ENCODE results near the gene PLCH1.

The PLCH1 gene

DNA sequence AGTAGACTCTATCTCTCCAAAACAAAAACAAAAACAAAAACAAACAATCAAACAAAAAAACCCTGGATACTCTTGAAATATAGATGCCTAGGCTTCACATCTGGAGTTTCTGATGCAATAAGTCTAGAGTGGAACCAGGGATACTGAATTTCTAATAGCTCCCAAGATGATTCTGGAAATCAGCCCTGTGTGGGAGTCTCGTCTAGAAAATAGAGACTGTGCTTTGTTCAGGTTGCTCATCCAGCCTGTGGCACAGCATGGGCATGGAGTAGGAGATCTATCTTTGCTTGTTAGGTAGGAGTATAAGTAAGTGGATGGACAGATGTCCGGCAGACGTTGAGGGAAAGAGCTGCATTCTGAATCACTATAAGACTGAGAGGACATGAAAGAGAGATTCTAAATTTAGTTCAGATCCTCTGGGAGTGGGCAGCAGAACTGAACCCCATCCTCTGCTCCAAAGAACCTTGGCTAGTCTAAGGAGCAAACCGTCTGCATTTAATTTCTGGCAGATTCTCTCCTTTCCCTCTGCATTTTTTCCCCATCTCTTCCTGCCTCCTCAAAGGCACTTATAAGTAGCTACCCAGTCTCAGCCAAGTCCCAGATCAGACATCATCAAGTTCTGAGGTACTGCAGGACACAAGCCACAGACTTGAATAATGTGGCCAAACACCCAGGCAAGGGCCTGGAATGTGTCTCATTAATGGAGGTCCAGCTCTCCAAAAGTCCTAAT is 358.8 kb downstream of the PLCH1 start:
- DNase-seq (ENCODE audit: insufficient read length, low spot score), result no peak
- no peak for FAIRE-seq
- no peak for TF ChIP-seq POLR2A (IDR thresholded peaks at IDR 0.05; ENCODE audit: low read depth, low read length)

DNA sequence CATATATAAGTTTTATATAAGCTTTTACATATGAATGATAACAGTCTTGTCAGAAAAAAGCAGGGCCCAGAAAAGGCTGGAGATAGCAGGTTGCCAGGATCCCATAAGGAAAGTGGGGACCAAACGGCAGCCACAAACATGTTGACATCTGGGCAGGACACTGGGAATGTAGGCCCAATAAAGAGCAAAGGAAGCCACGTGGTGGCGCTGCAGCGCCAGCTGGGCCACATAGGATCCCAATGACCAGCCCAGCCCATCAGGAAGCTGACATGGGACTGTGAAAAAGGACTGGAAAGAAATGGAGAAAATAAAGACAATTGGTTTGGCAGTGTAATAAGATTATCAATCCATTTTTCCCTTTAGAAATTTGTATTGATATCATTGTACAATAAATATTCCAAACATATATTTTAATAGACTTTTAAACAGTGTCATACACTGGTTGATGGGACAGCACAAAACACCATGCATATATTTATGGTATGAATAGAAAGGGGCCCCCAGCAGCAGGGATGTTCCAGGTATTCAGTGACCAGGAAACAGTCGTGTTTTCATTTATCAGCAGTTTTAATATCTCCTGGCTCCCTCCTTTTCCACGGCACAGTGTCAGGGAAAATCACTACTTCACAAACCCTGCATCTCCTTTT is 362.4 kb downstream of the PLCH1 start:
- no peak for TF ChIP-seq POLR2A (IDR thresholded peaks at IDR 0.05; ENCODE audit: low read depth, low read length)
- FAIRE-seq (peak; percentile 76), DNase-seq (ENCODE audit: insufficient read length, low spot score) (peak; percentile 36)

GRCh38 chr3:155377847-155378246 is 367.0 kb downstream of the PLCH1 start:
- FAIRE-seq, result no peak
- DNase-seq (ENCODE audit: insufficient read length, low spot score), result no peak
- no peak for TF ChIP-seq POLR2A (IDR thresholded peaks at IDR 0.05; ENCODE audit: low read depth, low read length)

- no peak for DNase-seq (ENCODE audit: insufficient read length, low spot score)
- FAIRE-seq, result no peak
- no peak for TF ChIP-seq POLR2A (IDR thresholded peaks at IDR 0.05; ENCODE audit: low read depth, low read length)
Measured at GRCh38 chr3:155377071-155377470, 367.8 kb downstream of the PLCH1 start.

- no peak for FAIRE-seq
- no peak for DNase-seq (ENCODE audit: insufficient read length, low spot score)
- no peak for TF ChIP-seq POLR2A (IDR thresholded peaks at IDR 0.05; ENCODE audit: low read depth, low read length)
Measured at GRCh38 chr3:155372281-155372680, 372.6 kb downstream of the PLCH1 start.

DNA sequence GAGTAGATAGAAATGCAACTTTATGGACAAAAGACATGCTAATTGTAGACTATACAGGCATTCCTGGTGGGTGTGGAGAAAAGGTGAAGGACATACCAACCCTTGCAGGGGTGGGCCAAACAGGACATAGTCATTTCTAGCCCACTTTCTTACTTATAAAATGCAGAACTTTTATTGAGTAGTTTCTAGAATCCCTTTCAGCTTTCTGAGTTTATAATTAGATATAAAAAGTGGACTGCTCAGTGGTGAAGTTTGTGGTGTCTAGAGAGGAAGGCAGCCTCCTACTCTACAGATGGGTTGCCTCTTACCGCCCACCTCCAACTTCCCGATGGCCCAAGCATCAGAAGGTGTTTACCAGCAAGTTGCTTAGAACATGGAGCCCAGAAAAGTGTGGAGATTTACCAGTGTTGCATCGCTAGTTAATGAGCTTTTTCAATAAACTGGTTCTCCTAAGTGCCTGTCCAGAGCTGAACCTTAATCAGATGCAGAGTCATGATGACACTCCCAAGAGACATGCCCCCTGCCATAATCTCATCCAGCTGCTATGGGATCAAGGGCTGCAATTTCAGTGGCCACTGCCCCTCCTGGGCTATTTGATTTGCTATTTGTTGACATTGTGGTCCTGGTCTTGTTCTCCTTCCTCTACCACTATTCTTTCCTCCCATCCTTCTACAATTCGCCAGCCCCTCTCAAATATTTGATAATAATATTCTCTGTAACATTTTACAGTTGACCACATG is 373.9 kb downstream of the PLCH1 start:
- DNase-seq (ENCODE audit: insufficient read length, low spot score), result no peak
- TF ChIP-seq POLR2A (IDR thresholded peaks at IDR 0.05; ENCODE audit: low read depth, low read length), result no peak
- FAIRE-seq, result no peak

- FAIRE-seq, result no peak
- TF ChIP-seq POLR2A (IDR thresholded peaks at IDR 0.05; ENCODE audit: low read depth, low read length), result no peak
- no peak for DNase-seq (ENCODE audit: insufficient read length, low spot score)
Measured at GRCh38 chr3:155370198-155370597, 374.7 kb downstream of the PLCH1 start.

DNA sequence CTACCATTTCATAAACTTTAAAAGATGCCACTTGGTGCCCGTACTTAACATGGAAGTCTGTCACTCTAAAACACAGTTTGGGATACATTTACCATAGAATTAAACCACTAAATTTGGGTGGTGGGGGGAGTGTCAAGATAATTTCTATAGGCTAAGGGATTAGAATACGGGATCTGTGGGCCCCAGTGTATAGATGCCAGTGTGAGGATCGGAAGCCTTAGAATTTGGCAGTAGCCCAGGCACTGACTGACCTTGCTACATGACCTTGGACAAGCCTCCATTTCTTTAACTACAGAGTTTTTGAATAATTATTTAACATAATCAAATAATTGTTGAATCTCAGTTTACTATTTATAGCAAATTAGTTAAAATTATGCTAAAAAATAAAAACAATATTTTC is 375.1 kb downstream of the PLCH1 start:
- DNase-seq (ENCODE audit: insufficient read length, low spot score) (no peak), FAIRE-seq (no peak)
- no peak for TF ChIP-seq POLR2A (IDR thresholded peaks at IDR 0.05; ENCODE audit: low read depth, low read length)

- no peak for FAIRE-seq
- TF ChIP-seq POLR2A (IDR thresholded peaks at IDR 0.05; ENCODE audit: low read depth, low read length), result no peak
Measured at GRCh38 chr3:155369244-155369643, 375.6 kb downstream of the PLCH1 start.

GRCh38 chr3:155368786-155369185 is 376.1 kb downstream of the PLCH1 start:
- no peak for FAIRE-seq
- DNase-seq (ENCODE audit: insufficient read length, low spot score), result no peak
- no peak for TF ChIP-seq POLR2A (IDR thresholded peaks at IDR 0.05; ENCODE audit: low read depth, low read length)

More at GRCh38 chr3:155369244-155369643, 375.6 kb downstream of the PLCH1 start:
- no peak for DNase-seq (ENCODE audit: insufficient read length, low spot score)

DNA sequence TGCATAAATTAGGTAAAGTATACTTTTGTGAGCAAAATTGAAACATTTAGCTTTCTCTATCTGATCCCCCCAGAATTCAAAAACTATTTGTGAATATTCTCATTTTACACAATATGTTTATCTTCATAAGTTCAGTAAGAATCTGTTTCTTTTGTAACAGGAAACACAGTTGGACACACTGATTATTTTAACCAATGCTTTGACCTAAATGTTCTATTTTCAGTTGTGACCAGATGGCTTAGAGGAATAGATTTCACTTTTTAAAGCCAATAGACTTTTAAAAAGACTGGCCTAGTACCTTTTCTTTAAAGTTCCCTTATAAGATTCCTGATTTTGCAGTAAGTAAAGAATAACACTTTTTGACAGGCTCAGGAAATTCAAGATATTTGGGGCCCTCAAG is 377.4 kb downstream of the PLCH1 start:
- TF ChIP-seq POLR2A (IDR thresholded peaks at IDR 0.05; ENCODE audit: low read depth, low read length), result no peak
- DNase-seq (ENCODE audit: insufficient read length, low spot score) (no peak), FAIRE-seq (no peak)

DNA sequence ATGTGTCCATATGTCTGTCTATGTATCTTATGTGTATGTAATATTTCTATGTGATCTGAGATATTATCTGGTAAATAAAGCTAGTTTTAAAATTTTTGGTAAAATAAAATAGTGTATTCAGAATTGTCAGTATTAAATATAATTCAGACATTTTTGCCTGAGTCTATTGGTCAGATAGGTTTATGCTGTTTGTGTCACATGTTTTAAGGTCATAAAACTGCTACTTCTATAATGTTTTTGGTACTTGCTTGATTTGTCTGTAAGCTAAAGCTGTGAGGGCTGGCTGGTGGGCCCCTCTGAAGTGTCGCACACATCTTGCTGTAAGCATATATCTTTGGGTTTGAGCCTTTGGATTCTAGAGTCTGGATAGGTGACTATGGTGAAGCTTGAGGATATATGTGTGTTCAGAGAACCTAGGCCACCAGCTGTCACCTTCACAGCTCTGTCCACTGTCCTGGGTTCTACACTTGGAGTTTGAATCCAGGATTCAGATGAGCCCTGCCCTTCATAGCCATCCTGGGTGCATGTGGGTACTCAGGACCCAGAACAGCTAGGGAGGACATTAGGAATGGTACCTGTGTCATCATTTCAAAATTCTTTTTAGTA is 379.6 kb downstream of the PLCH1 start:
- DNase-seq (ENCODE audit: insufficient read length, low spot score) (no peak), FAIRE-seq (no peak)
- TF ChIP-seq POLR2A (IDR thresholded peaks at IDR 0.05; ENCODE audit: low read depth, low read length), result no peak

GRCh38 chr3:155364492-155364891 is 380.4 kb downstream of the PLCH1 start:
- no peak for DNase-seq (ENCODE audit: insufficient read length, low spot score)
- FAIRE-seq, result no peak
- no peak for TF ChIP-seq POLR2A (IDR thresholded peaks at IDR 0.05; ENCODE audit: low read depth, low read length)

- FAIRE-seq (no peak), DNase-seq (ENCODE audit: insufficient read length, low spot score) (no peak)
- no peak for TF ChIP-seq POLR2A (IDR thresholded peaks at IDR 0.05; ENCODE audit: low read depth, low read length)
Measured at GRCh38 chr3:155363690-155364070, 381.2 kb downstream of the PLCH1 start.

Data from H54 (cell line).